Measurements from ENCODE around the gene RNF133. TPM values are rescaled to one million over a fixed set of nuclear protein-coding genes. Genes with fewer than 3 reads are reported as not detected.

Gene RNF133
- total RNA-seq, 1 experiment from 2014 or later = not detected

Other genes starting within 250 kb of the RNF133 start
- 0.14 and 0.86 TPM in 2 replicates for gene RNF148, start 3.8 kb upstream of the RNF133 start, total RNA-seq (2014; rRNA removed; shearing (Covaris generic))
- 22.4 and 23.3 TPM in 2 replicates for gene CADPS2, start 187.3 kb upstream of the RNF133 start, total RNA-seq (2014; rRNA removed; shearing (Covaris generic))

All from H4 (cell line).